SK-N-SH treated with all-trans-retinoic acid at 6 μM for 48 hours (cell line): ENCODE data around the gene ZNF710.

Source experiments
- ATAC-seq: fragments of 200-7000 bp; cut with Tn5 transposase; 3 replicates; pipeline ENCODE4 v1.9.1; 2020; ENCODE audit warnings: mild to moderate bottlenecking, moderate library complexity
- ARNTL ChIP-seq: fragments of 450-650 bp; formaldehyde crosslinking; IDR thresholded peaks from 2 replicates; pipeline ENCODE4 v1.5.0; 2020; ENCODE audit warnings: low read depth, mild to moderate bottlenecking, moderate library complexity, borderline replicate concordance
- BACH2 ChIP-seq: fragments of 250-450 bp; sonication (Bioruptor Pico); IDR thresholded peaks from 2 replicates; pipeline ENCODE4 v1.9.0; 2021; ENCODE audit warnings: mild to moderate bottlenecking, borderline replicate concordance
- CSDC2 ChIP-seq: fragments of 250-450 bp; sonication (Bioruptor Pico); IDR thresholded peaks from 2 replicates; pipeline ENCODE4 v1.5.0; 2020; ENCODE audit warnings: mild to moderate bottlenecking, moderate library complexity
- ESRRG ChIP-seq: fragments of 250-450 bp; sonication (Bioruptor Pico); IDR thresholded peaks from 2 replicates; pipeline ENCODE4 v1.6.1; 2021; ENCODE audit warnings: mild to moderate bottlenecking
- GLIS3 ChIP-seq: fragments of 250-450 bp; sonication (Bioruptor Pico); IDR thresholded peaks from 2 replicates; pipeline ENCODE4 v1.5.0; 2020; ENCODE audit warnings: mild to moderate bottlenecking, moderate library complexity
- ISL1 ChIP-seq: fragments of 250-450 bp; sonication (Bioruptor Pico); IDR thresholded peaks from 2 replicates; pipeline ENCODE4 v2.1.2; 2022; ENCODE audit warnings: mild to moderate bottlenecking, moderate library complexity
- OSR1 ChIP-seq: fragments of 250-450 bp; sonication (Bioruptor Pico); IDR thresholded peaks from 2 replicates; pipeline ENCODE4 v1.8.0; 2022; ENCODE audit warnings: moderate library complexity, mild to moderate bottlenecking, inconsistent platforms
- RARB ChIP-seq: fragments of 250-450 bp; sonication (Bioruptor Pico); IDR thresholded peaks from 2 replicates; pipeline ENCODE4 v1.8.0; 2021; ENCODE audit warnings: mild to moderate bottlenecking, moderate library complexity
- SNAI2 ChIP-seq: fragments of 250-450 bp; sonication (Bioruptor Pico); IDR thresholded peaks from 2 replicates; pipeline ENCODE4 v1.5.0; 2020; ENCODE audit warnings: mild to moderate bottlenecking, moderate library complexity
- TOX ChIP-seq: fragments of 250-450 bp; sonication (Bioruptor Pico); IDR thresholded peaks from 2 replicates; pipeline ENCODE4 v1.8.0; 2021; ENCODE audit warnings: mild to moderate bottlenecking, moderate library complexity, borderline replicate concordance
- ZC3H10 ChIP-seq: fragments of 250-450 bp; sonication (Bioruptor Pico); IDR thresholded peaks from 2 replicates; pipeline ENCODE4 v1.5.1; 2021; ENCODE audit warnings: mild to moderate bottlenecking, moderate library complexity
- ZFP3 ChIP-seq: fragments of 250-450 bp; sonication (Bioruptor Pico); IDR thresholded peaks from 2 replicates; pipeline ENCODE4 v1.5.0; 2020; ENCODE audit warnings: mild to moderate bottlenecking, moderate library complexity
- ZFP30 ChIP-seq: fragments of 450-650 bp; formaldehyde crosslinking; IDR thresholded peaks from 2 replicates; pipeline ENCODE4 v1.5.0; 2022; ENCODE audit warnings: mild to moderate bottlenecking, moderate library complexity
- ZNF565 ChIP-seq: fragments of 450-650 bp; formaldehyde crosslinking; conservative IDR thresholded peaks from 2 replicates; pipeline ENCODE4 v1.5.0; 2020; ENCODE audit warnings: low read depth, mild to moderate bottlenecking, moderate library complexity
- ZNF70 ChIP-seq: fragments of 450-650 bp; formaldehyde crosslinking; IDR thresholded peaks from 2 replicates; pipeline ENCODE4 v1.5.0; 2020; ENCODE audit warnings: mild to moderate bottlenecking, moderate library complexity
- ZNF8 ChIP-seq: fragments of 450-650 bp; formaldehyde crosslinking; IDR thresholded peaks from 2 replicates; pipeline ENCODE4 v1.5.0; 2020; ENCODE audit warnings: mild to moderate bottlenecking, moderate library complexity
- TF ChIP-seq, protein P1 (sequence below): fragments of 250-450 bp; sonication (Bioruptor Pico); IDR thresholded peaks from 2 replicates; pipeline ENCODE4 v1.5.0; 2020; ENCODE audit warnings: mild to moderate bottlenecking, moderate library complexity
- TF ChIP-seq, protein P2 (sequence below): fragments of 250-450 bp; sonication (Bioruptor Pico); IDR thresholded peaks from 2 replicates; pipeline ENCODE4 v1.8.0; 2021; ENCODE audit warnings: low read depth, mild to moderate bottlenecking, moderate library complexity, borderline replicate concordance
- TF ChIP-seq, protein P3 (sequence below): fragments of 250-450 bp; sonication (Bioruptor Pico); IDR thresholded peaks from 2 replicates; pipeline ENCODE4 v1.8.0; 2020; ENCODE audit warnings: mild to moderate bottlenecking, moderate library complexity, borderline replicate concordance
- TF ChIP-seq, protein P4 (sequence below): fragments of 250-450 bp; sonication (Bioruptor Pico); IDR thresholded peaks from 2 replicates; pipeline ENCODE4 v1.5.1; 2020; ENCODE audit warnings: low read depth, mild to moderate bottlenecking, moderate library complexity
- TF ChIP-seq, protein P5 (sequence below): fragments of 250-450 bp; sonication (Bioruptor Pico); IDR thresholded peaks from 2 replicates; pipeline ENCODE4 v1.5.1; 2021; ENCODE audit warnings: mild to moderate bottlenecking, moderate library complexity

The ZNF710 gene

DNA sequence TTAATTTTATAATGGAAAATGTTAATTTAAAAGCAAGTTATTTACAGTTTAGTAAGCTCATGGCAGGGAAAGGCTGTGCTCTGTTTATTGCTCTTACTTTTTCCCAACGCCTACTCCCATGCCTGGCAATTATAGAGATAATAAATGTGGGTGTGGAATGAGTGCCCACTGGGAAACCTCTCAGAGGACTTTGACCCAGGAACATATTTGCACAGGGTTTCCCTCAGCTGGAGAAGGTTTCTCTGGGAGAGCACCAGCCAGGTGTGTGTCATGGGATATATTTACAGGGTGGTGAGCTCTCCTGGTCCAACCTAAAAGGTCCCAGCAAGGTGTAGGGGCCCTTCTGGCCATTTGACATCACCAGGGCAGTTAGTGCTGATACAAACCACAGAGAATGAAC lies 27.9 kb downstream of the ZNF710 start:
- TF ChIP-seq RARB, result no peak
- TF ChIP-seq GLIS3 (CRISPR knock-in tag), result no peak
- TF ChIP-seq, protein P1, sequence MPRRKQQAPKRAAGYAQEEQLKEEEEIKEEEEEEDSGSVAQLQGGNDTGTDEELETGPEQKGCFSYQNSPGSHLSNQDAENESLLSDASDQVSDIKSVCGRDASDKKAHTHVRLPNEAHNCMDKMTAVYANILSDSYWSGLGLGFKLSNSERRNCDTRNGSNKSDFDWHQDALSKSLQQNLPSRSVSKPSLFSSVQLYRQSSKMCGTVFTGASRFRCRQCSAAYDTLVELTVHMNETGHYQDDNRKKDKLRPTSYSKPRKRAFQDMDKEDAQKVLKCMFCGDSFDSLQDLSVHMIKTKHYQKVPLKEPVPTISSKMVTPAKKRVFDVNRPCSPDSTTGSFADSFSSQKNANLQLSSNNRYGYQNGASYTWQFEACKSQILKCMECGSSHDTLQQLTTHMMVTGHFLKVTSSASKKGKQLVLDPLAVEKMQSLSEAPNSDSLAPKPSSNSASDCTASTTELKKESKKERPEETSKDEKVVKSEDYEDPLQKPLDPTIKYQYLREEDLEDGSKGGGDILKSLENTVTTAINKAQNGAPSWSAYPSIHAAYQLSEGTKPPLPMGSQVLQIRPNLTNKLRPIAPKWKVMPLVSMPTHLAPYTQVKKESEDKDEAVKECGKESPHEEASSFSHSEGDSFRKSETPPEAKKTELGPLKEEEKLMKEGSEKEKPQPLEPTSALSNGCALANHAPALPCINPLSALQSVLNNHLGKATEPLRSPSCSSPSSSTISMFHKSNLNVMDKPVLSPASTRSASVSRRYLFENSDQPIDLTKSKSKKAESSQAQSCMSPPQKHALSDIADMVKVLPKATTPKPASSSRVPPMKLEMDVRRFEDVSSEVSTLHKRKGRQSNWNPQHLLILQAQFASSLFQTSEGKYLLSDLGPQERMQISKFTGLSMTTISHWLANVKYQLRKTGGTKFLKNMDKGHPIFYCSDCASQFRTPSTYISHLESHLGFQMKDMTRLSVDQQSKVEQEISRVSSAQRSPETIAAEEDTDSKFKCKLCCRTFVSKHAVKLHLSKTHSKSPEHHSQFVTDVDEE (CRISPR knock-in tag), result no peak
- TF ChIP-seq ZFP30 (CRISPR knock-in tag), result no peak
- TF ChIP-seq TOX (CRISPR knock-in tag), result no peak
- no peak for TF ChIP-seq ZC3H10
- TF ChIP-seq, protein P2, sequence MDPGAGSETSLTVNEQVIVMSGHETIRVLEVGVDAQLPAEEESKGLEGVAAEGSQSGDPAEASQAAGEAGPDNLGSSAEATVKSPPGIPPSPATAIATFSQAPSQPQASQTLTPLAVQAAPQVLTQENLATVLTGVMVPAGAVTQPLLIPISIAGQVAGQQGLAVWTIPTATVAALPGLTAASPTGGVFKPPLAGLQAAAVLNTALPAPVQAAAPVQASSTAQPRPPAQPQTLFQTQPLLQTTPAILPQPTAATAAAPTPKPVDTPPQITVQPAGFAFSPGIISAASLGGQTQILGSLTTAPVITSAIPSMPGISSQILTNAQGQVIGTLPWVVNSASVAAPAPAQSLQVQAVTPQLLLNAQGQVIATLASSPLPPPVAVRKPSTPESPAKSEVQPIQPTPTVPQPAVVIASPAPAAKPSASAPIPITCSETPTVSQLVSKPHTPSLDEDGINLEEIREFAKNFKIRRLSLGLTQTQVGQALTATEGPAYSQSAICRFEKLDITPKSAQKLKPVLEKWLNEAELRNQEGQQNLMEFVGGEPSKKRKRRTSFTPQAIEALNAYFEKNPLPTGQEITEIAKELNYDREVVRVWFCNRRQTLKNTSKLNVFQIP (CRISPR knock-in tag), result no peak
- TF ChIP-seq OSR1 (CRISPR knock-in tag), result no peak
- TF ChIP-seq ARNTL (CRISPR knock-in tag), result no peak
- TF ChIP-seq ZNF70, result no peak
- TF ChIP-seq ZFP3 (CRISPR knock-in tag), result no peak
- TF ChIP-seq ZNF565, result no peak
- TF ChIP-seq, protein P3, sequence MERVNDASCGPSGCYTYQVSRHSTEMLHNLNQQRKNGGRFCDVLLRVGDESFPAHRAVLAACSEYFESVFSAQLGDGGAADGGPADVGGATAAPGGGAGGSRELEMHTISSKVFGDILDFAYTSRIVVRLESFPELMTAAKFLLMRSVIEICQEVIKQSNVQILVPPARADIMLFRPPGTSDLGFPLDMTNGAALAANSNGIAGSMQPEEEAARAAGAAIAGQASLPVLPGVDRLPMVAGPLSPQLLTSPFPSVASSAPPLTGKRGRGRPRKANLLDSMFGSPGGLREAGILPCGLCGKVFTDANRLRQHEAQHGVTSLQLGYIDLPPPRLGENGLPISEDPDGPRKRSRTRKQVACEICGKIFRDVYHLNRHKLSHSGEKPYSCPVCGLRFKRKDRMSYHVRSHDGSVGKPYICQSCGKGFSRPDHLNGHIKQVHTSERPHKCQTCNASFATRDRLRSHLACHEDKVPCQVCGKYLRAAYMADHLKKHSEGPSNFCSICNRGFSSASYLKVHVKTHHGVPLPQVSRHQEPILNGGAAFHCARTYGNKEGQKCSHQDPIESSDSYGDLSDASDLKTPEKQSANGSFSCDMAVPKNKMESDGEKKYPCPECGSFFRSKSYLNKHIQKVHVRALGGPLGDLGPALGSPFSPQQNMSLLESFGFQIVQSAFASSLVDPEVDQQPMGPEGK (CRISPR knock-in tag), result no peak
- no peak for TF ChIP-seq BACH2 (CRISPR knock-in tag)
- no peak for TF ChIP-seq ISL1 (CRISPR knock-in tag)
- TF ChIP-seq, protein P4, sequence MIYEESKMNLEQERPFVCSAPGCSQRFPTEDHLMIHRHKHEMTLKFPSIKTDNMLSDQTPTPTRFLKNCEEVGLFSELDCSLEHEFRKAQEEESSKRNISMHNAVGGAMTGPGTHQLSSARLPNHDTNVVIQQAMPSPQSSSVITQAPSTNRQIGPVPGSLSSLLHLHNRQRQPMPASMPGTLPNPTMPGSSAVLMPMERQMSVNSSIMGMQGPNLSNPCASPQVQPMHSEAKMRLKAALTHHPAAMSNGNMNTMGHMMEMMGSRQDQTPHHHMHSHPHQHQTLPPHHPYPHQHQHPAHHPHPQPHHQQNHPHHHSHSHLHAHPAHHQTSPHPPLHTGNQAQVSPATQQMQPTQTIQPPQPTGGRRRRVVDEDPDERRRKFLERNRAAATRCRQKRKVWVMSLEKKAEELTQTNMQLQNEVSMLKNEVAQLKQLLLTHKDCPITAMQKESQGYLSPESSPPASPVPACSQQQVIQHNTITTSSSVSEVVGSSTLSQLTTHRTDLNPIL (CRISPR knock-in tag), result no peak
- no peak for TF ChIP-seq CSDC2 (CRISPR knock-in tag)
- TF ChIP-seq ZNF8, result no peak
- TF ChIP-seq SNAI2 (CRISPR knock-in tag), result no peak
- TF ChIP-seq ESRRG (CRISPR knock-in tag), result no peak
- ATAC-seq, result no peak

DNA sequence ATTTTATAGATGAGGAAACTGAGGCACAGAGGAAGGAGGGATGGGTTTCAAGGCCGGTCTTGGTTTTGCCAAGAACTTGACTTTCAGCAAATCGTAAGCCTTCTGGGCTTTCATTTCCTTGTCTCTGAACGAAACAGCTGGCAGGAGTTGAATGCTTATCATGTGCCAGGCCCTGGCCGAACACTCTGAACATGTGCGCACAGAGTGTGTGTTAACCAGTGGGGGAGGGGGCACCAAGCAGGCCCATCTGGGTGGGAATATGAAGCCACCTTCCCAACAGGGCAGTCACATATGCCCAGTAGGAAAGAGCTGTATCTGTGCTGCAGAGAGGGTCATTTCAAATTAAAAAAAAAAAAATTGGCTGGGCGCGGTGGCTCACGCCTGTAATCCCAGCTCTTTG lies 29.3 kb downstream of the ZNF710 start:
- TF ChIP-seq ARNTL (CRISPR knock-in tag) (no peak), ESRRG (CRISPR knock-in tag) (no peak), ZC3H10 (no peak), ZNF70 (no peak)
- TF ChIP-seq, protein P3 (CRISPR knock-in tag), result no peak
- TF ChIP-seq, protein P5, sequence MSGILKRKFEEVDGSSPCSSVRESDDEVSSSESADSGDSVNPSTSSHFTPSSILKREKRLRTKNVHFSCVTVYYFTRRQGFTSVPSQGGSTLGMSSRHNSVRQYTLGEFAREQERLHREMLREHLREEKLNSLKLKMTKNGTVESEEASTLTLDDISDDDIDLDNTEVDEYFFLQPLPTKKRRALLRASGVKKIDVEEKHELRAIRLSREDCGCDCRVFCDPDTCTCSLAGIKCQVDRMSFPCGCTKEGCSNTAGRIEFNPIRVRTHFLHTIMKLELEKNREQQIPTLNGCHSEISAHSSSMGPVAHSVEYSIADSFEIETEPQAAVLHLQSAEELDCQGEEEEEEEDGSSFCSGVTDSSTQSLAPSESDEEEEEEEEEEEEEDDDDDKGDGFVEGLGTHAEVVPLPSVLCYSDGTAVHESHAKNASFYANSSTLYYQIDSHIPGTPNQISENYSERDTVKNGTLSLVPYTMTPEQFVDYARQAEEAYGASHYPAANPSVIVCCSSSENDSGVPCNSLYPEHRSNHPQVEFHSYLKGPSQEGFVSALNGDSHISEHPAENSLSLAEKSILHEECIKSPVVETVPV, result no peak
- no peak for ATAC-seq
